GM12878 (cell line): ENCODE measurements around the gene NGFR. TPM values are rescaled to one million over a fixed set of nuclear protein-coding genes. Genes with fewer than 3 reads are reported as not detected.

Experiments
- ATAC-seq: fragments of 200-7000 bp; cut with Tn5 transposase; 3 replicates; pipeline ENCODE4 v1.9.1; 2020; ENCODE audit warnings: mild to moderate bottlenecking, moderate library complexity
- BruUV-seq: library from RNA; stranded (reverse); fragments of 400-500 nt; replicated peaks from 2 replicates; lab custom pipeline; 2021; lab: Mats Ljungman, UMichigan
- CTCF ChIA-PET: fragments of 300-600 bp; sonication (Branson Sonifier 250); formaldehyde crosslinking; extraction: SDS; loops from one replicate; lab custom pipeline; 2021; ENCODE audit warnings: inconsistent platforms; lab: Yijun Ruan, JAX
- POLR2A ChIA-PET: fragments of 350-600 bp; formaldehyde crosslinking; extraction: SDS; loops from one replicate; lab custom pipeline; 2021; ENCODE audit warnings: inconsistent platforms; lab: Charles Lee
- RAD21 ChIA-PET: fragments of 300-600 bp; sonication (Branson Sonifier 250); formaldehyde crosslinking; loops from one replicate; lab custom pipeline; 2023; ENCODE audit warnings: antibody characterized with exemption; ENCODE audit not compliant: unreplicated experiment; lab: Charles Lee
- SMC1A ChIA-PET: fragments of 300-600 bp; sonication (Branson Sonifier 250); formaldehyde crosslinking; loops from one replicate; lab custom pipeline; 2023; ENCODE audit not compliant: unreplicated experiment, uncharacterized antibody; lab: Charles Lee
- DNase-seq: peaks from one replicate; pipeline ENCODE4 v3.0.0-alpha.2; 2011; ENCODE audit warnings: low read depth, low spot score
- FAIRE-seq: peaks from 3 replicates; lab custom pipeline; 2011; peaks lifted over from hg19 to GRCh38; lab: Jason Lieb, UNC
- H2AFZ ChIP-seq: 2 replicates; pipeline ENCODE4 v1.6.0; 2011; ENCODE audit warnings: low read depth, low read length, control low read depth; ENCODE audit not compliant: control insufficient read depth
- H3K27ac ChIP-seq: 2 replicates; pipeline ENCODE4 v1.5.1; 2011; ENCODE audit warnings: control low read depth; ENCODE audit not compliant: control insufficient read depth, insufficient read depth
- H3K27me3 ChIP-seq, 2 experiments: replicated peaks in 1 of 2; 2 replicates each; pipeline versions ENCODE4 v1.6.0 to v1.6.1; 2011; ENCODE audit warnings: low read length in 1 of 2; ENCODE audit not compliant: control insufficient read depth in 2 of 2, insufficient read depth in 2 of 2
- H3K36me3 ChIP-seq, 2 experiments: 2 replicates each; pipeline ENCODE4 v1.5.1; 2011; ENCODE audit warnings: low read length in 1 of 2; ENCODE audit not compliant: control insufficient read depth in 2 of 2, insufficient read depth in 2 of 2
- H3K4me1 ChIP-seq: 2 replicates; pipeline ENCODE4 v1.6.1; 2011; ENCODE audit warnings: mild to moderate bottlenecking, low read length, moderate library complexity, mixed read lengths; ENCODE audit not compliant: control insufficient read depth, insufficient read depth
- H3K4me2 ChIP-seq: 2 replicates; pipeline ENCODE4 v1.6.0; 2011; ENCODE audit warnings: control low read depth; ENCODE audit not compliant: control insufficient read depth, insufficient read depth
- H3K4me3 ChIP-seq: fragments of 200-600 bp; sonication (generic); 2 replicates; pipeline ENCODE4 v1.5.1; 2016
- H3K79me2 ChIP-seq: 2 replicates; pipeline ENCODE4 v1.6.0; 2011; ENCODE audit warnings: low read length; ENCODE audit not compliant: control insufficient read depth, insufficient read depth
- H3K9ac ChIP-seq: 2 replicates; pipeline ENCODE4 v1.8.0; 2011; ENCODE audit warnings: low read length, control low read depth, mixed read lengths; ENCODE audit not compliant: control insufficient read depth, insufficient read depth
- H3K9me3 ChIP-seq: replicated peaks from 3 replicates; pipeline ENCODE4 v1.5.1; 2011; ENCODE audit warnings: mild to moderate bottlenecking, low read length; ENCODE audit not compliant: control insufficient read depth, insufficient read depth
- H4K20me1 ChIP-seq: 2 replicates; pipeline ENCODE4 v1.6.0; 2011; ENCODE audit not compliant: control insufficient read depth, insufficient read depth
- HCFC1 ChIP-seq: fragments of 150-350 bp; IDR thresholded peaks from 2 replicates; pipeline ENCODE4 v1.6.1; 2014; ENCODE audit warnings: low read length
- MTA2 ChIP-seq: fragments of 450-650 bp; IDR thresholded peaks from 2 replicates; pipeline ENCODE4 v1.6.1; 2016; ENCODE audit warnings: low read depth, mild to moderate bottlenecking, moderate library complexity
- MTA3 ChIP-seq: IDR thresholded peaks from 2 replicates; pipeline ENCODE4 v1.6.1; 2012; ENCODE audit warnings: low read length, inconsistent platforms, borderline replicate concordance
- PAX5 ChIP-seq: IDR thresholded peaks from 2 replicates; pipeline ENCODE4 v1.6.1; 2011; ENCODE audit warnings: low read depth, low read length, borderline replicate concordance
- POU2F2 ChIP-seq: IDR thresholded peaks from 3 replicates; pipeline ENCODE4 v1.6.1; 2011; ENCODE audit warnings: low read depth, mild to moderate bottlenecking, low read length, borderline replicate concordance
- RAD51 ChIP-seq: fragments of 450-650 bp; IDR thresholded peaks from 2 replicates; pipeline ENCODE4 v1.6.1; 2016; ENCODE audit warnings: moderate library complexity, mild to moderate bottlenecking, inconsistent platforms
- SPI1 ChIP-seq: IDR thresholded peaks from 2 replicates; pipeline ENCODE4 v1.6.1; 2011; ENCODE audit warnings: low read depth, mild to moderate bottlenecking, low read length, moderate library complexity, borderline replicate concordance; ENCODE audit not compliant: insufficient read depth
- TCF7 ChIP-seq: IDR thresholded peaks from 2 replicates; pipeline ENCODE4 v1.6.1; 2014; ENCODE audit warnings: antibody characterized with exemption, borderline replicate concordance
- WGBS: methylation state at CpG from one replicate; pipeline ENCODE4 v1.1.6; 2016; ENCODE audit warnings: low lambda C conversion rate; ENCODE audit not compliant: insufficient replicate concordance, insufficient coverage; ENCODE audit errors: missing lambda C conversion rate; 5-methylcytosine and 5-hydroxymethylcytosine counted together
- in situ Hi-C: fragments of 300-500 bp; cut with MboI; formaldehyde crosslinking; loops from 9 replicates; pipeline ENCODE4 v1.14.3; 2018; ENCODE audit warnings: mixed read lengths
- intact Hi-C: fragments of 100-400 bp; cut with micrococcal nuclease; formaldehyde crosslinking; loops from one replicate; pipeline ENCODE4 v1.14.2; 2022; ENCODE audit not compliant: unreplicated experiment
- polyA plus RNA-seq, 11 experiments: library from polyadenylated mRNA; depleted of rRNA in 4 of 11; unstranded in 6 of 11; stranded (reverse) in 5 of 11; fragments of >200 nt; fragmentation: Nextera tagmentation in 4 of 11; fragmentation: Illumina TruSeq in 1 of 11; extraction: Ambion mirVana in 4 of 11; extraction: Trizol in 1 of 11; gene quantifications; 1 replicate in 1 of 11; 2 replicates in 10 of 11; pipeline versions ENCODE4 v1.2.1 to v1.2.3, GENCODE V29; 2011 to 2016; ENCODE audit warnings: inconsistent platforms in 2 of 11, missing spikeins in 2 of 11, low read depth in 1 of 11
- total RNA-seq, 4 experiments: library from RNA; depleted of rRNA in 3 of 4; stranded (reverse); fragments of >200 nt in 3 of 4; fragmentation: Illumina TruSeq in 1 of 4; extraction: Trizol in 1 of 4; gene quantifications; 2 replicates each; pipeline versions ENCODE4 v1.2.1 to v1.2.3, GENCODE V29; 2013 to 2021
- TF ChIP-seq, protein P1 (sequence below): IDR thresholded peaks from 2 replicates; pipeline ENCODE4 v1.6.1; 2012; ENCODE audit warnings: mild to moderate bottlenecking, low read depth, low read length

NGFR gene
- total and polyA plus RNA-seq, 10 of the 15 experiments (the other 5 are each of a cell fraction or from before 2014, with no cell fraction given) = 0.05 to 0.28 (median 0.08) TPM; not detected in 1

DNA sequence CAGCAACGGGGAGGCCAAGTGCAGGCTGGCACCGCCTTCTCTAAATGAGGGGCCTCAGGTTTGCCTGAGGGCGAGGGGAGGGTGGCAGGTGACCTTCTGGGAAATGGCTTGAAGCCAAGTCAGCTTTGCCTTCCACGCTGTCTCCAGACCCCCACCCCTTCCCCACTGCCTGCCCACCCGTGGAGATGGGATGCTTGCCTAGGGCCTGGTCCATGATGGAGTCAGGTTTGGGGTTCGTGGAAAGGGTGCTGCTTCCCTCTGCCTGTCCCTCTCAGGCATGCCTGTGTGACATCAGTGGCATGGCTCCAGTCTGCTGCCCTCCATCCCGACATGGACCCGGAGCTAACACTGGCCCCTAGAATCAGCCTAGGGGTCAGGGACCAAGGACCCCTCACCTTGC is 18.5 kb downstream of the NGFR start:
- H2AFZ ChIP-seq = no peak overlapping the region
- no peak for TF ChIP-seq TCF7
- TF ChIP-seq PAX5 = no peak
- TF ChIP-seq RAD51 = no peak
- TF ChIP-seq POU2F2 = no peak
- TF ChIP-seq SPI1 = no peak
- TF ChIP-seq MTA3 = no peak
- no peak for TF ChIP-seq MTA2
- no peak for TF ChIP-seq HCFC1
- TF ChIP-seq, protein P1, sequence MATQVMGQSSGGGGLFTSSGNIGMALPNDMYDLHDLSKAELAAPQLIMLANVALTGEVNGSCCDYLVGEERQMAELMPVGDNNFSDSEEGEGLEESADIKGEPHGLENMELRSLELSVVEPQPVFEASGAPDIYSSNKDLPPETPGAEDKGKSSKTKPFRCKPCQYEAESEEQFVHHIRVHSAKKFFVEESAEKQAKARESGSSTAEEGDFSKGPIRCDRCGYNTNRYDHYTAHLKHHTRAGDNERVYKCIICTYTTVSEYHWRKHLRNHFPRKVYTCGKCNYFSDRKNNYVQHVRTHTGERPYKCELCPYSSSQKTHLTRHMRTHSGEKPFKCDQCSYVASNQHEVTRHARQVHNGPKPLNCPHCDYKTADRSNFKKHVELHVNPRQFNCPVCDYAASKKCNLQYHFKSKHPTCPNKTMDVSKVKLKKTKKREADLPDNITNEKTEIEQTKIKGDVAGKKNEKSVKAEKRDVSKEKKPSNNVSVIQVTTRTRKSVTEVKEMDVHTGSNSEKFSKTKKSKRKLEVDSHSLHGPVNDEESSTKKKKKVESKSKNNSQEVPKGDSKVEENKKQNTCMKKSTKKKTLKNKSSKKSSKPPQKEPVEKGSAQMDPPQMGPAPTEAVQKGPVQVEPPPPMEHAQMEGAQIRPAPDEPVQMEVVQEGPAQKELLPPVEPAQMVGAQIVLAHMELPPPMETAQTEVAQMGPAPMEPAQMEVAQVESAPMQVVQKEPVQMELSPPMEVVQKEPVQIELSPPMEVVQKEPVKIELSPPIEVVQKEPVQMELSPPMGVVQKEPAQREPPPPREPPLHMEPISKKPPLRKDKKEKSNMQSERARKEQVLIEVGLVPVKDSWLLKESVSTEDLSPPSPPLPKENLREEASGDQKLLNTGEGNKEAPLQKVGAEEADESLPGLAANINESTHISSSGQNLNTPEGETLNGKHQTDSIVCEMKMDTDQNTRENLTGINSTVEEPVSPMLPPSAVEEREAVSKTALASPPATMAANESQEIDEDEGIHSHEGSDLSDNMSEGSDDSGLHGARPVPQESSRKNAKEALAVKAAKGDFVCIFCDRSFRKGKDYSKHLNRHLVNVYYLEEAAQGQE = no peak
- TF ChIP-seq, all 136 proteins: peak for 0
- Histone ChIP-seq H3K79me2 (no peaks in the 10 kb centered on the region), H3K27ac (no peak overlapping the region), H3K4me3 (no peak overlapping the region), H3K27me3 (no peaks in the 10 kb centered on the region; a peak in 1 of 4 replicates), H3K9me3 (no peaks in the 10 kb centered on the region), H4K20me1 (no peaks in the 10 kb centered on the region), H3K36me3 (no peaks in the 10 kb centered on the region), H3K4me2 (no peak overlapping the region), H3K4me1 (peaks cover 24% of the 10 kb centered on the region), H3K9ac (no peak overlapping the region)
- intact Hi-C loops = no loop called here
- ChIA-PET RAD21 (no interaction called here), POLR2A (interaction anchor here (0.6 kb wide), 1 partner anchor 99 kb away, joined by 4 read pairs; the partner anchor contains the start of gene PHB1), CTCF (interaction anchor here (1.6 to 2.3 kb wide), 2 partner anchors 42 to 44 kb away, joined by 3 to 17 read pairs; no protein-coding TSS in a partner anchor), SMC1A (interaction anchor here (1.4 kb wide), 1 partner anchor 44 kb away, joined by 4 read pairs; no protein-coding TSS in a partner anchor)
- FAIRE-seq (no peak), ATAC-seq (no peak), DNase-seq (no peak)
- 75% methylated on average over 8 of the region's 8 CpGs for WGBS
- in situ Hi-C loops = no loop called here
- BruUV-seq = no TSS peak
